NCI-H2107 treated with DMSO at 0.1 percent for 48 hours (cell line): Measurements from ENCODE around the gene TRIM67.

Experiments
- DNase-seq: peaks from one replicate; lab custom pipeline; 2025; ENCODE audit not compliant: unreplicated experiment; lab: John Stamatoyannopoulos, UW

The TRIM67 gene

DNA sequence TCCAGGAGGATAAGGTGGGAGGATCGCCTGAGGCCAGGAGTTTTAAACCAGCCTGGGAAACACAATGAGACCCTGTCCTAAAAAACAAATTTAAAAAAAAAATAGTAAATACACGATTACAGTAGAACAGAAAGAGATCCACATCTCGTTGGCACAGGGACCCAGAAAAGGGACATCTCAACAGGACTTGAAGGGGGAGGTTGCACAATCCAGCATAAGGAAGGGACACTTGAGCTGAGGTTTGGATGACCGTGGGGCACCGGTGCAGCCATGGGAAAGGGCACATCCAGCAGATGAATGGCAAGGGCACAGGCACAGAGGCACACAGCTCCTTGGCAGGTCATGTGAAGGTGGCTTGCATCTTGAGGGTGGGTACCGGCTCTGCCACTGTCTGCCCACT, 20.5 kb downstream of the TRIM67 start:
- no peak for DNase-seq

GRCh38 chr1:231183639-231184590, 22.1 kb downstream of the TRIM67 start:
- no peak for DNase-seq

DNA sequence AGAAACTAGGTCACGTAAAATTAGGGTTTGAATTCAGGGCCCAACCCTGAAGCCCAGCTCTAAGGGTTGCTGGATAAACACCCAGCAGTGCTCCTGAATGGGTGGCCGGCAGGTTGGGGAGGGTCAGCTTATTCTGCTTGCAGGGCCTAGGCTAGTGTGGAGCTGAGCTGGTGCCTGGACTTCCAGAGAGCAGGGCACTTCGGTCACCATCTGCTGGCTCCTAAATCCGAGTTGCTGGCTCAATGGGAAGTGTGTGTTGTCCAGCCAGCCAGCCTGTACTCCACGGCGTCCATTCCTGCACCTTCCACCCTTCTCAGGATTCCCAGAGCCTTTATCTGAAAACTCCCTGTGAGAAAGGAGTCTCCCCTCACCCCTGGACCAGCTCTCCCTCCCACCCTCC, 23.0 kb downstream of the TRIM67 start:
- DNase-seq = no peak

DNA sequence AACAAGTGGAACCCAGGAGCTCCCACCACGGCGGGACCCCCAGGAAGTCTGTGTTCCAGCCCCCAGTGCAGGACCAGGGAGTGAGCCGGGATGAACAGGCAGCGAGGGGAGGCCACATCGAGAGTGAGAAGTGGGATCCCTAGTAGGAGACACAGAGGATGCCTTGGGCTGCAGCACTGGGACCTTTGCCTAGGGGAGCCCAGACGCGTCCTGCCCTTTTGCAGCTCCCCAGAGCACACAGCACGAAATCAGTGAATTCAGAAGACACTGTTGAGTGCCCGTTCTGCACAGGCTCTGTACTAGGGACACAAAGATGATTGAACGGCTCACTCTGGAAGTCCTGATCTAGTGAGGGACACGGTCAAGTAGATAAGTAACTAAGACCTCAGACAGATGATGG, 23.5 kb downstream of the TRIM67 start:
- DNase-seq = no peak

GRCh38 chr1:231186356-231187115, 24.7 kb downstream of the TRIM67 start:
- DNase-seq = no peak

DNA sequence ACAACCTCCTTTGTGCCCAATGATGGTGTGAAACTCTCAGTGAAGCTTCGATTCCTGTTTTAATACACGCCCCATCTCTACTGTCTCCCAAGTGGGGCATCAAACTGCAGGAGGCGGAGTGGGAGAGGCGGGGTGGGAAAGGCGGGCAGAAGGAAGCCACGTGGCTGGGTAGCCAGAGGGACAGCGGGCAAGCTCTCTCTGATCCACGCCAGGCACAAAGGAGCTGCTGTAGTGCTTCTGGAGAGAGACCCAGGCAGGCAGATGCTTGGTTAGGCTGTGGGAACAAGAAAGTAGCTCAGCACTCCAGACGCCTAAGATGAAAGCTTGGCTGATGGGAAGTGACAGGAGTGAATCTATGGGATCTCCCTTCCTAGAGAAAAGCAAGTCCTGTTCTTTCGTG, 25.7 kb downstream of the TRIM67 start:
- no peak for DNase-seq

DNA sequence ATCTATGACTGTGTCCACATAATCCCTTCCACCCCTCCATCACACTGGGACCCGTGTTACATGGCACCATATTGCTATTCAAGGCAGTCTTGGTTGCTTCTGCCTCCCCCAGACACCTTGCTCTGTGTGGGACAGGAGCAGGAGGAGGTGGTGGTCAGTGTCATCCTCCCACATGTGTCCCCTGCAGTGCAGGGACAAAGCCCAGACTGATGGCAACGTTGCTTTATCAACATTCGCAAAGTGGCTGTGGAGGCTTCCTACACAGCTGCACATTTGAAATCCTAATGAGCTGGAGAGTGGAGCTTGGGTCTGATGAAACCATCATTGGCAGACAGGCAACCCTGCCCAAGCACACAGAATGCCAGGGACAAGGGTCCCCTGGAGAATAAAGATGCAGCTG, 26.2 kb downstream of the TRIM67 start:
- no peak for DNase-seq

DNA sequence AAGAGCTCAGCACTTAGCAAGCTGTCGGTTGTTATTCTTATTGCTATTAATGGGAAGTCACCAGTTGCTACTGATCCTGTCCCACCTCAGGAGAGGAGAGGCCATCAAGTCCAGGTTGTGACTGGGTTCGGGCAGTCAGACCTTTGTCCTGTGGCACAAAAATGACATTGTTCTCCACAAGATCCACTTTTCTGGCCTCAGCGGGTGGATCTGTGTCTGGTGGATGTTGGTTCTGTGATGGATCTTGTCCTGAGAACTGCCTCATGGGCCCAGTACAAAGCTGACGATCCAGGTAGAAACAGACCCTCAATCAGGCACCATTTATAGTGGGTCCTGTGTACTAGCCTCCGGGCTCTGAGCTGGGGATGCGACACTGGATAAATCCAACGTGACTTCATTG, 26.9 kb downstream of the TRIM67 start:
- DNase-seq = no peak

DNA sequence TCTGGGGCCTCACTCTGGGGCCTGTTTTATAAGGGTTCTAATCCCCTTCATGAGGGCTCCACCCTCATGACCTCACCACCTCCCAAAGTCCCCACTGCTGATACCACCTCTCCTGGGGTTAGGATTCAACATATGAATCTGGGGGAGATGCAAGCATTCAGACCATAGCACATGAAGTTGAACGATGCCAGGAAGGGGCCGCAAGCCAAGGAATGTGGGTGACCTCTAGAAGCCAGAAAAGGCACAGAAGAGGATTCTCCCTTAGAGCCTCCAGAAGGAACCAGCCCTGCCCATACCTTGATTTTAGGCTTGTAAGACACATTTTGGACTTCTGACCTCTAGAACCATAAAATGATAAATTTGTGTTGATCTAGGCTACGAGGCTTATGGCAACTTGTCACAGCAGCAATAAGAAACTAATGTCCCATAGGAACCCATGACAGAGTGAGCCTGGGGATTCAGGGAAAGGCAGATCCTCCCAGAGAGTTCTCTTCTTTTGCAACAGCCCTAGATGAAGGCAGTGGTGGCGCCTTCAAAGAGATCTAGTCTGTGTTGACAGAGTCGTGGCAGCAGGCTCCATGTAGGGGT, 27.9 kb downstream of the TRIM67 start:
- DNase-seq = no peak

- no peak for DNase-seq
Measured at GRCh38 chr1:231190456-231190855, 28.6 kb downstream of the TRIM67 start.

DNA sequence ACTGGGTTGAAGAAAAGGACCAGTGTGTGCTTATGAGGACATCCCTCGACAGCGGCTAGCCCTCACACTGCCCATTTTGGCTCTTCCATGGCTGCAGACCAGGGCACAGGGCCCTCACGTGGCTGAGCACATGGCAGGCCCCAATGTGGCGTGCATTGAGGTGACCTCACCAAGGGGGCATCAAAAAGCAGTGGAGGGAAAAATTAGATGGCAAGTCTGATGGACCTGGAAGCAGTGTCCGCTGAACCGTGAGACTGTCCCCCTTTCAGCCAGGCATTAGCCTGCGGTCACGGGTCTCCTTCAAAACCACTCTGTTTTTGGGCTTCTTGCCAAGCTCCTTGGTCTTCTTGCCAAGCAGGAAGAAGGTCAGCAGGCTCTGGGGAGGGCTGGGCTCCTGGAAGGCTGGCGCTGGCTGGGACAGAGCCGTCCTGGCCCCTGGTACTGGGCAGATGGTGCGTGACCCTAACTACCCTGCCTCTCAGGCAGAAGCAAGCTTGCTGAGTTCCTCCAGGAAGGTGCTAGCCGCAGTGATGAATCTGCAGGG, 30.8 kb downstream of the TRIM67 start:
- DNase-seq = no peak

GRCh38 chr1:231193710-231194340, 32.0 kb downstream of the TRIM67 start:
- DNase-seq = no peak

DNA sequence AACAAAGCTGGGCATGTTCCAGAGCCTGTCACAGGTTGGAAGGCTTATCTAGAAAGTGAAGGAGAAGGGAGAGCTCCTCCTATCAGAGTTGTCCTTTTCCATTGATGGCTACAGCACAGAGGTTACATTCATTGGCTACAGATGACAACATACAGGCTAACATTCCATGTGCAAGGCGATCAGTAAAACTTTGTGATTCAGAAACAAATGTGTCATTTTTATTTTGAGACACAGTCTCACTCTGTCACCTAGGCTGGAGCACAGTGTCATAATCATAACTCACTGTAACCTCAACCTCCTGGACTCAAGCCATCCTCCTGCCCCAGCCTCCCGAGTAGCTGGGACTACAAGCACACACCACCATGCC, 32.6 kb downstream of the TRIM67 start:
- no peak for DNase-seq

DNA sequence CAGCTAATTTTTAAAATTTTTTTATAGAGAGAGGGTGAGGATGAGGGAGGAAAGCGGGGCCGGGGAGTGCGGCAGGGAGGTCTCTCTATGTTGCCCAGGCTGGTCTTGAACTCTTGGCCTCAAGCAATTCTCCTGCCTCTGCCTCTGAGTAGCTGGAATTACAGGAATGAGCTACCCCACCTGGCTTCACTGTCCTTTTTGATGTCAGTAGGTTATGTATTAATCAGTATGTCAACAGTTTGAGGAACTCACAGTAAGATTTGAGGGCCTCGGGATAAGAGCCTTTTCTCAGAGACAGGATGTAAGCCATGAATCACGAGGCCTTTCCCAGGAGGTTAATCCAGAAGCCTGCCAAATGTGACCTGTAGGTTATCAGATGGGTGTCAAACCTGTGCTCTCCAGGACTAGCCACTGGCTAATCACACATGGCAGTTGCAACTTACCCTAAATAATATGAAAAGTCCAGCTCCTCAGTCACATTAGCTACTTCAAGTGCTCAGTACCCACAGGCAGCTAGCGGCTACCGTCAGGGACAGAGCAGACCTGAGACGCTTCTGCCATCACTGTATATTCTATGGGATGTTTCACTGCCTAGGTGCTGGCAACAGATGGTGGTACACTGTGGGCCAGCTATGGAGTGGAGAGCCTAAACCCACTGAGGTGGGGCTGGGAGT, 33.1 kb downstream of the TRIM67 start:
- no peak for DNase-seq

GRCh38 chr1:231196307-231196706, 34.4 kb downstream of the TRIM67 start:
- no peak for DNase-seq

DNA sequence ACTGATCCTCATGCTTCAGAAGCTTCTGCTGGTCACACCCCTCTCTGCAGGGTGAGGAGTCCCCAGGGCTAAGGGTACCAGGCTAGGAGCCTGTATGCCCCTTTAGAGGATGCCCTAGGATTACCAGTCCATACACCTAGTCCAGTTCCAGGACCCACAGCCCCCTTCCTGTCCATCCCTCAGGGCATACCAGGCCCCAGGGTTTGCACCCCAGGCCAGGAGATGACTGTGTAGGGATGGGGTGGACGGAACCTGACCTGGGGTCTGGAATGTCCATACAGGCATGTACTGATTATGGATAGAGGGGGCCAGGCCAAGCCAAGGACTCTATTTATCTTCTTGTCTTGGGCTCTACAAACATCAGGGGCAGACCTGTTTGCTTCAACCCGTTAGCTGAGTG, 34.9 kb downstream of the TRIM67 start:
- DNase-seq = no peak

GRCh38 chr1:231199868-231200267, 38.0 kb downstream of the TRIM67 start:
- DNase-seq = no peak

- DNase-seq = no peak
Measured at GRCh38 chr1:231200388-231201031, 38.7 kb downstream of the TRIM67 start.

DNA sequence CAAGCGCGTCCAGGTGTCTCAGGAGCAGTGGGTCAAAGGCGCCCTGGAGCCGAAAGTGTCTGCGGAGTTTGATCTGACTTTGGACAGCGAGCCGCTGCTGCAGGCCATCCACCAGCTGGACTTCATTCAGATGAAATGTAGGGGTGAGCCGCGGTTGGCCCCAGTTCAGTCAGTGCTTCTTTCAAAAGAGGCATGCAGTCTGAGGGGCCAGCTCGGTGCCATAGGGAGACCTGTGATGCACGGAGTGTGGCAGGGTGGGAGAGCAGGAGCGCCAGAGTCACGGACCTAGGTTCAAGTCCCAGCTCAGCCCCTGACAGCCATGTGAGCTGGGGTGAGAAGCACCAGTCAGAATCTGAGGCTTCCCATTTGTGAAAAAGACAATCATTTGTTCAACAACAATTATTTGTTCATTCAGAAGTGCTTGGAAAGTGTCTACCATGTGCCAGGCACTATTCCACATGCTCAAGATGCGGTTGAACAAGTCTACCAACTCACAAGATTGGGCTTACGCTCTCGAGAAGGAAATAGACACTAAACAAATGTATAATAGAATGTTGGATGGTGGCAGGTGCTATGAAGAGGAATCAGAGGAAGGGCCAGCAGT, 39.6 kb downstream of the TRIM67 start:
- DNase-seq = no peak
